ENCODE results near the gene PLEKHG5.

DNA sequence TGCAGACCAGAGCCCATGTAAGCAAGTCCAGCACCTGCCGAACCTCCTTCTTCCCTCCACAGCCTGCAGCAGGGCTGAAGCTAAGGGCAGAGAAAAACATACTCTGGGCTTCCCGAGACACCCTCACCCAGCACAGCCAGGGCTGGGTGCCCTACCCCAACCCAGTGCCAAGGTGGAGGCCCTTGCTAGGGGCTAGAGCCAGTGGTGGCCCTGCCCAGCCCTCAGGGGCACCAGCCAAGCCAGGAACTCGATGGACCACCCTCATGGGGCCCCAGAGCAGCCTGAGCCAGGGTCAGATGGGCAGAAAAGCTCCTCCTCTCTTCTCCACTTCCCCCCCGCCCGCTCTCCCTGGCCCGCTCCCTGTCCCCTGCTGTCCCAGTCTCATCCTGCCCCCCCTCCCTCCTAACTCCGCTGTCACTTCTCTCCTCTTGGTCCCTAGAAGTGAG lies 41.4 kb downstream of the PLEKHG5 start:
- TF ChIP-seq, protein P1, sequence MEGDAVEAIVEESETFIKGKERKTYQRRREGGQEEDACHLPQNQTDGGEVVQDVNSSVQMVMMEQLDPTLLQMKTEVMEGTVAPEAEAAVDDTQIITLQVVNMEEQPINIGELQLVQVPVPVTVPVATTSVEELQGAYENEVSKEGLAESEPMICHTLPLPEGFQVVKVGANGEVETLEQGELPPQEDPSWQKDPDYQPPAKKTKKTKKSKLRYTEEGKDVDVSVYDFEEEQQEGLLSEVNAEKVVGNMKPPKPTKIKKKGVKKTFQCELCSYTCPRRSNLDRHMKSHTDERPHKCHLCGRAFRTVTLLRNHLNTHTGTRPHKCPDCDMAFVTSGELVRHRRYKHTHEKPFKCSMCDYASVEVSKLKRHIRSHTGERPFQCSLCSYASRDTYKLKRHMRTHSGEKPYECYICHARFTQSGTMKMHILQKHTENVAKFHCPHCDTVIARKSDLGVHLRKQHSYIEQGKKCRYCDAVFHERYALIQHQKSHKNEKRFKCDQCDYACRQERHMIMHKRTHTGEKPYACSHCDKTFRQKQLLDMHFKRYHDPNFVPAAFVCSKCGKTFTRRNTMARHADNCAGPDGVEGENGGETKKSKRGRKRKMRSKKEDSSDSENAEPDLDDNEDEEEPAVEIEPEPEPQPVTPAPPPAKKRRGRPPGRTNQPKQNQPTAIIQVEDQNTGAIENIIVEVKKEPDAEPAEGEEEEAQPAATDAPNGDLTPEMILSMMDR (IDR thresholded peaks at IDR 0.05), result no peak
- no peak for TF ChIP-seq POLR2A (IDR thresholded peaks at IDR 0.05)

Measured in right lobe of liver (tissue), 4 donors.